Sigmoid colon (tissue), 4 donors: ENCODE measurements around the gene PAK1.

Experiments
- EP300 ChIP-seq, 4 donors: sonication (generic); formaldehyde crosslinking; IDR thresholded peaks; one replicate each; pipeline ENCODE4 v1.6.1; 2017; ENCODE audit warnings: antibody characterized with exemption in 4 of 4
- POLR2A ChIP-seq, 2 donors: fragments of 450-650 bp; IDR thresholded peaks; one replicate each; pipeline ENCODE4 v1.6.1; 2016; ENCODE audit warnings: antibody characterized with exemption in 2 of 2, mild to moderate bottlenecking in 2 of 2, moderate library complexity in 2 of 2
- POLR2AphosphoS5 ChIP-seq, 4 donors: sonication (generic); formaldehyde crosslinking; IDR thresholded peaks; one replicate each; pipeline ENCODE4 v1.6.1; 2017; ENCODE audit warnings: antibody characterized with exemption in 4 of 4
- TF ChIP-seq, protein P1 (sequence below), 4 experiments: fragments of 450-650 bp in 3 of 4; fragments of 200-600 bp in 1 of 4; IDR thresholded peaks; one replicate each; pipeline ENCODE4 v1.5.1; 2016 to 2019; ENCODE audit warnings: antibody characterized with exemption in 4 of 4, mild to moderate bottlenecking in 3 of 4, moderate library complexity in 2 of 4

DNA sequence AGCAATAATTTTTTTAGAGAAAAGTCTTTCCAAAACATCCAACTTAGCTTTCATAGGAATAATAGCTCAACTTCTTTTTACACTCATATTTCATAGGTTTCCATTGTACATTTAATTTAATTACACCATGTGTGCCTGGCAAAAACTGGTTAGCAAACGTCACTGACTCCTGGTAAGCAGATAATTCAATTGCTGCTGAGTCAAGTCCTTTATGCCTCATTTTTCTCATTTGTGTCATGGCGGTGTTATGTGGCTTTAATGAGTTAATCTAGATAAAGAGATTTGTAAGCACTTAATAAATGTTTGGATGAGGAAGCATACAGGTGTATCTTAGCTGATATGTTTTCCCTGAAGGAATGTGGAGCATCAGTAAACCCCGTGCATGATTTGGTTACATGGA, 41.2 kb upstream of the PAK1 start:
- TF ChIP-seq POLR2A (IDR thresholded peaks at IDR 0.05) (no peak), EP300 (IDR thresholded peaks at IDR 0.05) (no peak), POLR2AphosphoS5 (IDR thresholded peaks at IDR 0.05) (no peak)
- TF ChIP-seq, protein P1, sequence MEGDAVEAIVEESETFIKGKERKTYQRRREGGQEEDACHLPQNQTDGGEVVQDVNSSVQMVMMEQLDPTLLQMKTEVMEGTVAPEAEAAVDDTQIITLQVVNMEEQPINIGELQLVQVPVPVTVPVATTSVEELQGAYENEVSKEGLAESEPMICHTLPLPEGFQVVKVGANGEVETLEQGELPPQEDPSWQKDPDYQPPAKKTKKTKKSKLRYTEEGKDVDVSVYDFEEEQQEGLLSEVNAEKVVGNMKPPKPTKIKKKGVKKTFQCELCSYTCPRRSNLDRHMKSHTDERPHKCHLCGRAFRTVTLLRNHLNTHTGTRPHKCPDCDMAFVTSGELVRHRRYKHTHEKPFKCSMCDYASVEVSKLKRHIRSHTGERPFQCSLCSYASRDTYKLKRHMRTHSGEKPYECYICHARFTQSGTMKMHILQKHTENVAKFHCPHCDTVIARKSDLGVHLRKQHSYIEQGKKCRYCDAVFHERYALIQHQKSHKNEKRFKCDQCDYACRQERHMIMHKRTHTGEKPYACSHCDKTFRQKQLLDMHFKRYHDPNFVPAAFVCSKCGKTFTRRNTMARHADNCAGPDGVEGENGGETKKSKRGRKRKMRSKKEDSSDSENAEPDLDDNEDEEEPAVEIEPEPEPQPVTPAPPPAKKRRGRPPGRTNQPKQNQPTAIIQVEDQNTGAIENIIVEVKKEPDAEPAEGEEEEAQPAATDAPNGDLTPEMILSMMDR (IDR thresholded peaks at IDR 0.05), result no peak
